SK-N-SH (cell line): ENCODE measurements around the gene OPHN1. TPM values are rescaled to one million over a fixed set of nuclear protein-coding genes. Genes with fewer than 3 reads are reported as not detected.

Source experiments
- CTCF ChIA-PET: fragments of 300-600, 350-600 bp; formaldehyde crosslinking; extraction: SDS; loops from one replicate; lab custom pipeline; 2021; lab: Yijun Ruan, JAX
- POLR2A ChIA-PET: fragments of 350-600 bp; sonication (Branson Sonifier 250); formaldehyde crosslinking; extraction: SDS; loops from one replicate; lab custom pipeline; 2020; ENCODE audit warnings: antibody characterized with exemption, inconsistent platforms; lab: Yijun Ruan, JAX
- DNase-seq: peaks from one replicate; pipeline ENCODE4 v3.0.0; 2012
- H2AFZ ChIP-seq: fragments of 200-600 bp; sonication (generic); 2 replicates; pipeline ENCODE4 v1.8.1; 2016; ENCODE audit warnings: antibody characterized with exemption, mild to moderate bottlenecking, low read depth
- H3F3A ChIP-seq: fragments of 200-600 bp; sonication (generic); replicated peaks from 2 replicates; pipeline ENCODE3; 2016; ENCODE audit warnings: antibody characterized with exemption, mild to moderate bottlenecking; ENCODE audit not compliant: insufficient read depth
- H3K27ac ChIP-seq, 2 experiments: fragments of 200-500 bp in 1 of 2; fragments of 200-600 bp in 1 of 2; sonication (Bioruptor generic) in 1 of 2; sonication (generic), shearing (Covaris generic) in 1 of 2; 2 replicates each; pipeline versions ENCODE4 v1.5.1 to v1.6.1; 2014 to 2016; ENCODE audit warnings: low read depth in 2 of 2, inconsistent platforms in 1 of 2, low read length in 1 of 2, mild to moderate bottlenecking in 1 of 2, mixed read lengths in 1 of 2
- H3K27me3 ChIP-seq: fragments of 200-600 bp; sonication (generic), shearing (Covaris generic); 2 replicates; pipeline ENCODE4 v1.6.1; 2016; ENCODE audit warnings: mixed run types; ENCODE audit not compliant: insufficient read depth
- H3K36me3 ChIP-seq, 2 experiments: fragments of 200-500 bp in 1 of 2; fragments of 200-600 bp in 1 of 2; sonication (Bioruptor generic) in 1 of 2; sonication (generic) in 1 of 2; replicated peaks in 1 of 2; 2 replicates each; pipeline versions ENCODE3 to v1.5.1; 2014 to 2016; ENCODE audit warnings: low read length in 1 of 2, mild to moderate bottlenecking in 1 of 2; ENCODE audit not compliant: insufficient read depth in 2 of 2, control insufficient read depth in 1 of 2
- H3K4me1 ChIP-seq, 2 experiments: fragments of 200-500 bp in 1 of 2; fragments of 200-600 bp in 1 of 2; sonication (Bioruptor generic) in 1 of 2; sonication (generic), shearing (Covaris generic) in 1 of 2; 2 replicates each; pipeline versions ENCODE4 v1.5.1 to v1.6.1; 2014 to 2016; ENCODE audit warnings: low read depth in 1 of 2, low read length in 1 of 2, mixed run types in 1 of 2; ENCODE audit not compliant: insufficient read depth in 2 of 2, control insufficient read depth in 1 of 2
- H3K4me2 ChIP-seq: fragments of 200-600 bp; sonication (generic), shearing (Covaris generic); 2 replicates; pipeline ENCODE4 v1.6.1; 2017; ENCODE audit warnings: mixed run types
- H3K4me3 ChIP-seq, 2 experiments: fragments of 200-500 bp in 1 of 2; fragments of 200-600 bp in 1 of 2; sonication (Bioruptor generic) in 1 of 2; sonication (generic), shearing (Covaris generic) in 1 of 2; 2 replicates each; pipeline versions ENCODE4 v1.5.1 to v1.8.1; 2014 to 2016; ENCODE audit warnings: low read depth in 2 of 2, inconsistent platforms in 1 of 2, low read length in 1 of 2, mild to moderate bottlenecking in 1 of 2, mixed read lengths in 1 of 2, moderate library complexity in 1 of 2
- H3K79me2 ChIP-seq: fragments of 200-600 bp; sonication (generic); 2 replicates; pipeline ENCODE4 v1.8.1; 2017; ENCODE audit warnings: mild to moderate bottlenecking; ENCODE audit not compliant: insufficient read depth
- H3K9ac ChIP-seq: fragments of 200-600 bp; sonication (generic); 2 replicates; pipeline ENCODE4 v1.6.1; 2017; ENCODE audit warnings: mixed run types
- H3K9me2 ChIP-seq: fragments of 200-600 bp; sonication (generic); 2 replicates; pipeline ENCODE4 v1.6.1; 2017; ENCODE audit warnings: mixed run types
- H3K9me3 ChIP-seq: fragments of 200-600 bp; sonication (generic); 2 replicates; pipeline ENCODE4 v1.6.1; 2017; ENCODE audit warnings: mixed run types, mild to moderate bottlenecking, moderate library complexity
- H4K20me1 ChIP-seq: fragments of 200-600 bp; sonication (generic); 2 replicates; pipeline ENCODE4 v1.6.1; 2017; ENCODE audit warnings: mild to moderate bottlenecking, mixed run types; ENCODE audit not compliant: insufficient read depth
- CTCF ChIP-seq: fragments of 200-600 bp; sonication (generic); IDR thresholded peaks from 2 replicates; pipeline ENCODE4 v1.6.1; 2017; ENCODE audit warnings: antibody characterized with exemption, mild to moderate bottlenecking, moderate library complexity
- EP300 ChIP-seq, 2 experiments: IDR thresholded peaks; 2 replicates each; pipeline versions ENCODE4 v1.4.0 to v1.6.1; 2012; ENCODE audit warnings: borderline replicate concordance in 1 of 2, low read depth in 1 of 2, low read length in 1 of 2
- FOXM1 ChIP-seq: IDR thresholded peaks from 2 replicates; pipeline ENCODE4 v1.4.0; 2012; ENCODE audit warnings: low read depth, mild to moderate bottlenecking
- PBX3 ChIP-seq: IDR thresholded peaks from 2 replicates; pipeline ENCODE4; 2012
- RAD21 ChIP-seq: IDR thresholded peaks from 2 replicates; pipeline ENCODE4 v1.6.1; 2012; ENCODE audit warnings: mild to moderate bottlenecking, low read length
- SMC3 ChIP-seq: IDR thresholded peaks from 2 replicates; pipeline ENCODE4 v1.6.1; 2012; ENCODE audit warnings: low read depth, low read length, improper control_type of control experiment
- TAF1 ChIP-seq: IDR thresholded peaks from 2 replicates; pipeline ENCODE4 v1.6.1; 2012; ENCODE audit warnings: low read depth, mild to moderate bottlenecking, low read length, moderate library complexity, borderline replicate concordance
- USF2 ChIP-seq: fragments of 150-350 bp; IDR thresholded peaks from 2 replicates; pipeline ENCODE4 v1.6.1; 2017; ENCODE audit warnings: antibody characterized with exemption, low read length, low read depth, borderline replicate concordance
- YY1 ChIP-seq: IDR thresholded peaks from 2 replicates; pipeline ENCODE4 v1.4.0; 2012; ENCODE audit warnings: low read depth, mild to moderate bottlenecking
- WGBS: methylation state at CpG from one replicate; pipeline ENCODE4 v1.1.6; 2017; ENCODE audit warnings: low lambda C conversion rate; 5-methylcytosine and 5-hydroxymethylcytosine counted together
- polyA plus RNA-seq, 3 experiments: library from polyadenylated mRNA; depleted of rRNA; stranded (reverse); fragments of >200 nt; gene quantifications; 2 replicates each; pipeline ENCODE4 v1.2.3, GENCODE V29; 2012

Gene OPHN1
- polyA plus RNA-seq, 1 of the 3 experiments (the other 2 are of a cell fraction) = 1.7 TPM

- Histone ChIP-seq H3K9ac (no peak overlapping the region), H3K9me2 (no peaks in the 10 kb centered on the region), H3K4me2 (no peak overlapping the region), H3K4me3 (no peak overlapping the region), H3K79me2 (no peaks in the 10 kb centered on the region), H2AFZ (no peak overlapping the region), H3K36me3 (no peaks in the 10 kb centered on the region), H3K27ac (no peak overlapping the region), H3K9me3 (no peaks in the 10 kb centered on the region), H3K27me3 (no peaks in the 10 kb centered on the region; the same call in 1 of the 2 replicates), H3F3A (no peaks in the 10 kb centered on the region), H4K20me1 (no peaks in the 10 kb centered on the region), H3K4me1 (no peaks in the 10 kb centered on the region)
- TF ChIP-seq PBX3 (no peak), USF2 (no peak), FOXM1 (no peak)
- CTCF ChIA-PET = interaction anchor here (0.6 to 3.8 kb wide), 4 partner anchors 8 to 268 kb away, joined by 3 to 40 read pairs (median 6); partner anchors contain the start of gene OPHN1
- POLR2A ChIA-PET = no interaction called here
- 94% methylated on average over 1 of the region's 1 CpG for WGBS
- no peak for DNase-seq
These were observed 30.6 kb upstream of the OPHN1 start for GRCh38 chrX:68463880-68464279.

GRCh38 chrX:68462653-68463052 lies 29.4 kb upstream of the OPHN1 start:
- Histone ChIP-seq H3K9me2 (no peaks in the 10 kb centered on the region), H3F3A (no peaks in the 10 kb centered on the region), H3K36me3 (no peaks in the 10 kb centered on the region), H3K27ac (no peak overlapping the region), H3K9ac (no peak overlapping the region), H3K4me3 (no peak overlapping the region; a peak in 1 of 4 replicates)
- TF ChIP-seq TAF1 (no peak), CTCF (peak; percentile 71), PBX3 (no peak), EP300 (IDR thresholded peaks at IDR 0.05; ENCODE audit: borderline replicate concordance in 1 of 2, low read depth in 1 of 2, low read length in 1 of 2) (no peak), SMC3 (peak; percentile 73), RAD21 (peak; percentile 69), YY1 (peak; percentile 76; the same call in 1 of the 2 replicates)
- TF ChIP-seq, all 33 proteins: peak for 4
- no peak for DNase-seq
- POLR2A ChIA-PET = no interaction called here
- Histone ChIP-seq H4K20me1 (no peaks in the 10 kb centered on the region), H3K4me1 (no peaks in the 10 kb centered on the region), H3K27me3 (no peaks in the 10 kb centered on the region; the same call in 1 of the 2 replicates), H3K9me3 (no peaks in the 10 kb centered on the region), H3K79me2 (no peaks in the 10 kb centered on the region), H2AFZ (peak overlapping the region; percentile 72; the same call in 1 of the 2 replicates), H3K4me2 (no peak overlapping the region)
- 9% methylated on average over 8 of the region's 8 CpGs for WGBS
- CTCF ChIA-PET = interaction anchor here (0.6 to 3.8 kb wide), 10 partner anchors 8 to 887 kb away, joined by 3 to 40 read pairs (median 3); partner anchors contain the start of gene OPHN1
